Measurements from ENCODE around the gene S100PBP.

DNA sequence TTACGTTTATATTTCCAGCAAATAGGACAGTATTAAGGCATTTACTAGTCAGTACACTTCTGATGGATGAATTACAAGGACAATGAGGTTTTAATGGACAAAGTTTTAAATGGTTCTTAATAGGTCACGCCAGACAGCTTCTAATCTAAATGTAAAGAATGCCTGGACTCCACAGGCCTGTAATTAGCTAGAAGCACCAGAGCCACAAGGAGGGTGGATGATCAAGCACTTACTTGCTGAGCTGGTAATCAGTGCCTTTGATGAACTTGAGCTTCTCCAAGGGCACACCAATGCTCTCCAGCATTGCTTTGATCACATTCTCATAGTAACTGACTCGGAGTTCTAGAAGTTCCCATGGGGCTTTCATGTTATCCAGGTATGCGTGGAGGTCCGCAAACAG is 7.1 kb upstream of the S100PBP start:
- TF ChIP-seq, protein P1, sequence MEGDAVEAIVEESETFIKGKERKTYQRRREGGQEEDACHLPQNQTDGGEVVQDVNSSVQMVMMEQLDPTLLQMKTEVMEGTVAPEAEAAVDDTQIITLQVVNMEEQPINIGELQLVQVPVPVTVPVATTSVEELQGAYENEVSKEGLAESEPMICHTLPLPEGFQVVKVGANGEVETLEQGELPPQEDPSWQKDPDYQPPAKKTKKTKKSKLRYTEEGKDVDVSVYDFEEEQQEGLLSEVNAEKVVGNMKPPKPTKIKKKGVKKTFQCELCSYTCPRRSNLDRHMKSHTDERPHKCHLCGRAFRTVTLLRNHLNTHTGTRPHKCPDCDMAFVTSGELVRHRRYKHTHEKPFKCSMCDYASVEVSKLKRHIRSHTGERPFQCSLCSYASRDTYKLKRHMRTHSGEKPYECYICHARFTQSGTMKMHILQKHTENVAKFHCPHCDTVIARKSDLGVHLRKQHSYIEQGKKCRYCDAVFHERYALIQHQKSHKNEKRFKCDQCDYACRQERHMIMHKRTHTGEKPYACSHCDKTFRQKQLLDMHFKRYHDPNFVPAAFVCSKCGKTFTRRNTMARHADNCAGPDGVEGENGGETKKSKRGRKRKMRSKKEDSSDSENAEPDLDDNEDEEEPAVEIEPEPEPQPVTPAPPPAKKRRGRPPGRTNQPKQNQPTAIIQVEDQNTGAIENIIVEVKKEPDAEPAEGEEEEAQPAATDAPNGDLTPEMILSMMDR (conservative IDR thresholded peaks at IDR 0.05; ENCODE audit: low read depth, low read length) = no peak
- TF ChIP-seq MAZ (IDR thresholded peaks at IDR 0.05; ENCODE audit: borderline replicate concordance, low read depth, low read length) (no peak), RFX5 (IDR thresholded peaks at IDR 0.05; ENCODE audit: low read depth, low read length) (no peak), POLR2A (IDR thresholded peaks at IDR 0.05; ENCODE audit: low read depth, low read length) (no peak), RAD21 (IDR thresholded peaks at IDR 0.05; ENCODE audit: low read length) (no peak), USF2 (IDR thresholded peaks at IDR 0.05; ENCODE audit: low read depth, low read length) (no peak), CHD1 (IDR thresholded peaks at IDR 0.05; ENCODE audit: low read depth, low read length) (no peak), MAFK (IDR thresholded peaks at IDR 0.05; ENCODE audit: low read depth, low read length) (no peak), CEBPB (IDR thresholded peaks at IDR 0.05; ENCODE audit: low read depth, low read length) (no peak)
